AG10803 (cell line): ENCODE results near the gene HOXD11.

Experiments
- DNase-seq: peaks from one replicate; pipeline ENCODE4 v3.0.0; 2010; ENCODE audit warnings: low read depth
- H3K4me3 ChIP-seq: 2 replicates; pipeline ENCODE4 v1.5.1; 2011; ENCODE audit warnings: mild to moderate bottlenecking, low read length, control low read depth
- CTCF ChIP-seq: conservative IDR thresholded peaks from 2 replicates; pipeline ENCODE4 v1.5.1; 2011; ENCODE audit warnings: mild to moderate bottlenecking, low read length, control low read depth, inconsistent platforms

HOXD11 gene

GRCh38 chr2:176081837-176082524 is 25.1 kb upstream of the HOXD11 start:
- DNase-seq = no peak
- TF ChIP-seq CTCF = no peak
- no peak overlapping the region for H3K4me3 ChIP-seq

GRCh38 chr2:176082525-176082823 is 24.6 kb upstream of the HOXD11 start:
- no peak for TF ChIP-seq CTCF
- no peak for DNase-seq
- H3K4me3 ChIP-seq = no peak overlapping the region

GRCh38 chr2:176082824-176083751 is 24.0 kb upstream of the HOXD11 start:
- no peak for DNase-seq
- no peak overlapping the region for H3K4me3 ChIP-seq

GRCh38 chr2:176083796-176084261 is 23.3 kb upstream of the HOXD11 start, which contains the start of gene EVX2:
TSS of gene EVX2 (minus strand) at chr2:176083962. CDS start at chr2:176083776, 186 bp downstream.
- DNase-seq = no peak
- TF ChIP-seq CTCF = no peak
- H3K4me3 ChIP-seq = no peak within 1 kb of the TSS

More at GRCh38 chr2:176082824-176083751, 24.0 kb upstream of the HOXD11 start:
- no peak for TF ChIP-seq CTCF

- TF ChIP-seq CTCF = no peak
- H3K4me3 ChIP-seq = no peak overlapping the region
- no peak for DNase-seq
Observed at GRCh38 chr2:176084611-176085119, 22.4 kb upstream of the HOXD11 start.

GRCh38 chr2:176085120-176085788 is 21.8 kb upstream of the HOXD11 start:
- no peak overlapping the region for H3K4me3 ChIP-seq
- no peak for TF ChIP-seq CTCF
- DNase-seq = no peak
